HCT116 (cell line): ENCODE measurements around the gene GJA10. TPM values are rescaled to one million over a fixed set of nuclear protein-coding genes. Genes with fewer than 3 reads are reported as not detected.

Experiments used
- ATAC-seq: fragments of 200-7000 bp; cut with Tn5 transposase; 2 replicates; pipeline ENCODE4 v1.9.1; 2020; ENCODE audit warnings: mild to moderate bottlenecking, moderate library complexity
- BruUV-seq: library from RNA; stranded (reverse); fragments of 400-500 nt; replicated peaks from 2 replicates; lab custom pipeline; 2021; lab: Mats Ljungman, UMichigan
- CTCF ChIA-PET: fragments of 300-600 bp; sonication (Branson Sonifier 250); formaldehyde crosslinking; loops from one replicate; lab custom pipeline; 2021; ENCODE audit warnings: antibody characterized with exemption; lab: Charles Lee
- POLR2A ChIA-PET: fragments of 300-600, 350-600 bp; sonication (Branson Sonifier 250); formaldehyde crosslinking; loops from one replicate; lab custom pipeline; 2021; ENCODE audit warnings: antibody characterized with exemption; lab: Charles Lee
- RAD21 ChIA-PET, 2 experiments: fragments of 300-600 bp; sonication (Branson Sonifier 250); formaldehyde crosslinking; loops; one replicate each; lab custom pipeline; 2023; ENCODE audit warnings: low total read pairs in 2 of 2; ENCODE audit not compliant: uncharacterized antibody in 2 of 2, unreplicated experiment in 2 of 2, low non-redundant PET in 1 of 2; lab: Charles Lee
- DNase-seq: peaks from one replicate; pipeline ENCODE4 v3.0.0-alpha.2; 2010; ENCODE audit warnings: low read depth, low spot score
- H2AFZ ChIP-seq: fragments of 200-600 bp; shearing (Covaris generic), sonication (generic); 2 replicates; pipeline ENCODE4 v1.6.1; 2017; ENCODE audit warnings: low read depth, mixed run types, mixed read lengths, antibody characterized with exemption, low read length; ENCODE audit not compliant: poor library complexity, severe bottlenecking
- H3K27ac ChIP-seq: 2 replicates; pipeline ENCODE4 v1.5.1; 2012; ENCODE audit warnings: low read depth, low read length
- H3K27me3 ChIP-seq: fragments of 200-600 bp; sonication (generic); 2 replicates; pipeline ENCODE4 v1.6.1; 2016; ENCODE audit warnings: mixed run types, low read length, mixed read lengths; ENCODE audit not compliant: insufficient read depth
- H3K36me3 ChIP-seq, 2 experiments: fragments of 200-500 bp in 1 of 2; fragments of 200-600 bp in 1 of 2; sonication (Bioruptor generic) in 1 of 2; sonication (generic) in 1 of 2; 2 replicates each; pipeline versions ENCODE4 v1.5.1 to v1.6.1; 2014 to 2016; ENCODE audit warnings: low read length in 2 of 2, inconsistent platforms in 1 of 2, mixed read lengths in 1 of 2, mixed run types in 1 of 2; ENCODE audit not compliant: insufficient read depth in 2 of 2, control insufficient read depth in 1 of 2
- H3K4me1 ChIP-seq, 2 experiments: fragments of 200-600 bp in 1 of 2; sonication (generic) in 1 of 2; 2 replicates each; pipeline versions ENCODE4 v1.5.1 to v1.6.1; 2012 to 2017; ENCODE audit warnings: low read length in 2 of 2, inconsistent platforms in 1 of 2, mild to moderate bottlenecking in 1 of 2, mixed read lengths in 1 of 2, mixed run types in 1 of 2, moderate library complexity in 1 of 2; ENCODE audit not compliant: insufficient read depth in 2 of 2, control insufficient read depth in 1 of 2
- H3K4me2 ChIP-seq: fragments of 200-600 bp; sonication (generic); 2 replicates; pipeline ENCODE4 v1.6.1; 2017; ENCODE audit warnings: mixed run types, low read length, mixed read lengths
- H3K4me3 ChIP-seq, 2 experiments: fragments of 200-600 bp in 1 of 2; sonication (generic) in 1 of 2; replicated peaks in 1 of 2; 2 replicates each; pipeline ENCODE4 v1.5.1; 2011 to 2016; ENCODE audit warnings: low read length in 2 of 2, control low read depth in 1 of 2, low read depth in 1 of 2, mild to moderate bottlenecking in 1 of 2, mixed read lengths in 1 of 2, mixed run types in 1 of 2
- H3K79me2 ChIP-seq: fragments of 200-600 bp; sonication (generic); 2 replicates; pipeline ENCODE4 v1.6.1; 2017; ENCODE audit warnings: mild to moderate bottlenecking, mixed run types, low read length, moderate library complexity, mixed read lengths; ENCODE audit not compliant: insufficient read depth
- H3K9ac ChIP-seq: fragments of 200-600 bp; sonication (generic); 2 replicates; pipeline ENCODE4 v1.6.1; 2016; ENCODE audit warnings: low read length, mixed read lengths
- H3K9me2 ChIP-seq: fragments of 200-600 bp; sonication (generic), shearing (Covaris generic); 2 replicates; pipeline ENCODE4 v1.6.1; 2017; ENCODE audit warnings: mixed run types, mild to moderate bottlenecking, moderate library complexity; ENCODE audit not compliant: insufficient read depth
- H3K9me3 ChIP-seq, 2 experiments: fragments of 200-500 bp in 1 of 2; fragments of 200-600 bp in 1 of 2; sonication (Bioruptor generic) in 1 of 2; sonication (generic) in 1 of 2; 2 replicates each; pipeline ENCODE4 v1.6.1; 2014 to 2017; ENCODE audit warnings: low read length in 2 of 2, mixed read lengths in 2 of 2, inconsistent platforms in 1 of 2, low read depth in 1 of 2, mild to moderate bottlenecking in 1 of 2, mixed run types in 1 of 2, moderate library complexity in 1 of 2; ENCODE audit not compliant: control insufficient read depth in 1 of 2, insufficient read depth in 1 of 2
- H4K20me1 ChIP-seq: fragments of 200-600 bp; sonication (generic), shearing (Covaris generic); 2 replicates; pipeline ENCODE4 v1.6.1; 2017; ENCODE audit warnings: mixed run types, mild to moderate bottlenecking, moderate library complexity; ENCODE audit not compliant: insufficient read depth
- CBX3 ChIP-seq: IDR thresholded peaks from 2 replicates; pipeline ENCODE4 v1.6.1; 2012; ENCODE audit warnings: low read depth
- CEBPB ChIP-seq: IDR thresholded peaks from 2 replicates; pipeline ENCODE4 v1.6.1; 2012; ENCODE audit warnings: low read depth
- CTCF ChIP-seq, 3 experiments: fragments of 200-600 bp in 1 of 3; sonication (generic) in 1 of 3; IDR thresholded peaks in 2 of 3; conservative IDR thresholded peaks in 1 of 3; 2 replicates each; pipeline ENCODE4 v1.5.1; 2012 to 2017; ENCODE audit warnings: low read depth in 2 of 3, low read length in 2 of 3, antibody characterized with exemption in 1 of 3, borderline replicate concordance in 1 of 3, control low read depth in 1 of 3, mild to moderate bottlenecking in 1 of 3, mixed read lengths in 1 of 3, mixed run types in 1 of 3, moderate library complexity in 1 of 3; ENCODE audit not compliant: insufficient read depth in 1 of 3
- EGR1 ChIP-seq: IDR thresholded peaks from 2 replicates; pipeline ENCODE4 v1.6.1; 2012; ENCODE audit warnings: low read depth
- ELF1 ChIP-seq: IDR thresholded peaks from 2 replicates; pipeline ENCODE4 v1.6.1; 2012; ENCODE audit warnings: low read depth, borderline replicate concordance
- EZH2 ChIP-seq: fragments of 200-600 bp; sonication (generic); IDR thresholded peaks from 2 replicates; pipeline ENCODE4 v1.6.1; 2017; ENCODE audit warnings: antibody characterized with exemption, mixed run types
- EZH2phosphoT487 ChIP-seq: fragments of 200-600 bp; IDR thresholded peaks from 2 replicates; pipeline ENCODE4 v1.6.1; 2018; ENCODE audit warnings: antibody characterized with exemption, borderline replicate concordance
- FOSL1 ChIP-seq: IDR thresholded peaks from 2 replicates; pipeline ENCODE4 v1.6.1; 2012; ENCODE audit warnings: low read depth
- JUND ChIP-seq: IDR thresholded peaks from 2 replicates; pipeline ENCODE4 v1.6.1; 2012
- POLR2A ChIP-seq: IDR thresholded peaks from 2 replicates; pipeline ENCODE4 v1.7.0; 2011; ENCODE audit warnings: borderline replicate concordance; ENCODE audit not compliant: insufficient read depth, insufficient read length; ENCODE audit errors: extremely low read depth
- POLR2AphosphoS5 ChIP-seq: IDR thresholded peaks from 2 replicates; pipeline ENCODE4 v1.6.1; 2011; ENCODE audit warnings: mild to moderate bottlenecking, low read depth, low read length, moderate library complexity
- REST ChIP-seq: IDR thresholded peaks from 2 replicates; pipeline ENCODE4 v1.6.1; 2012; ENCODE audit warnings: low read depth
- SP1 ChIP-seq: IDR thresholded peaks from 2 replicates; pipeline ENCODE4 v1.6.1; 2012; ENCODE audit warnings: low read depth
- SRF ChIP-seq: IDR thresholded peaks from 2 replicates; pipeline ENCODE4 v1.6.1; 2012; ENCODE audit warnings: low read depth
- TCF7L2 ChIP-seq: IDR thresholded peaks from 2 replicates; pipeline ENCODE4 v1.7.0; 2011; ENCODE audit warnings: borderline replicate concordance, inconsistent platforms; ENCODE audit not compliant: insufficient read depth, insufficient read length; ENCODE audit errors: extremely low read depth
- YY1 ChIP-seq: IDR thresholded peaks from 2 replicates; pipeline ENCODE4 v1.6.1; 2011; ENCODE audit warnings: low read length, low read depth, moderate library complexity, mild to moderate bottlenecking; ENCODE audit not compliant: insufficient replicate concordance; ENCODE audit errors: extremely low read depth
- ZBTB33 ChIP-seq: IDR thresholded peaks from 2 replicates; pipeline ENCODE4 v1.6.1; 2011; ENCODE audit warnings: mild to moderate bottlenecking, low read length, moderate library complexity; ENCODE audit not compliant: insufficient replicate concordance; ENCODE audit errors: extremely low read depth
- ZNF274 ChIP-seq: fragments of 200-500 bp; sonication (Bioruptor generic); IDR thresholded peaks from 2 replicates; pipeline ENCODE4 v1.6.1; 2014; ENCODE audit warnings: mild to moderate bottlenecking, low read depth, low read length, inconsistent platforms
- intact Hi-C: fragments of 100-400 bp; cut with micrococcal nuclease; formaldehyde crosslinking; loops from 2 replicates; pipeline ENCODE4 v1.10.0; 2022
- total RNA-seq: library from RNA; stranded (reverse); gene quantifications from one replicate; pipeline ENCODE4 v1.2.1, GENCODE V29; 2021; ENCODE audit not compliant: unreplicated experiment

The GJA10 gene
- total RNA-seq, 1 experiment from 2014 or later = not detected

GRCh38 chr6:89930789-89931188 lies 36.5 kb downstream of the GJA10 start:
- Histone ChIP-seq H3K27me3 (no peaks in the 10 kb centered on the region), H2AFZ (no peak overlapping the region), H3K4me3 (no peak overlapping the region), H3K9ac (no peak overlapping the region), H3K36me3 (no peaks in the 10 kb centered on the region), H3K4me1 (no peaks in the 10 kb centered on the region), H3K4me2 (no peak overlapping the region), H3K9me2 (no peaks in the 10 kb centered on the region), H3K79me2 (no peaks in the 10 kb centered on the region), H4K20me1 (no peaks in the 10 kb centered on the region), H3K27ac (no peak overlapping the region), H3K9me3 (no peaks in the 10 kb centered on the region)
- TF ChIP-seq ZNF274 (no peak), REST (no peak), POLR2A (no peak), EGR1 (no peak), ELF1 (no peak), CBX3 (no peak), SP1 (no peak), TCF7L2 (no peak), EZH2phosphoT487 (no peak), JUND (no peak), EZH2 (no peak), CTCF (IDR thresholded peaks at IDR 0.05 in 2 of 3, conservative IDR thresholded peaks at IDR 0.05 in 1 of 3; ENCODE audit: borderline replicate concordance in 1 of 3, insufficient read depth in 1 of 3, low read depth in 2 of 3, low read length in 2 of 3) (no peak), YY1 (no peak), POLR2AphosphoS5 (no peak), ZBTB33 (no peak), CEBPB (no peak), SRF (no peak), FOSL1 (no peak)
- intact Hi-C loops = no loop called here
- ChIA-PET POLR2A (no interaction called here), RAD21 (no interaction called here), CTCF (interaction anchor here (3.0 kb wide), 1 partner anchor 10 kb away, joined by 16 read pairs; no protein-coding TSS in a partner anchor)
- ATAC-seq = no peak
- no peak for DNase-seq
- no TSS peak for BruUV-seq
